Esophagus (tissue), 2 donors: ENCODE results near the gene MRPS22. TPM values are rescaled to one million over a fixed set of nuclear protein-coding genes. Genes with fewer than 3 reads are reported as not detected.

Experiments used
- H3K27ac ChIP-seq, 2 donors: one replicate each; pipeline ENCODE4 v1.5.1; 2013; ENCODE audit warnings: low read depth in 2 of 2, mild to moderate bottlenecking in 2 of 2, inconsistent platforms in 1 of 2, low read length in 1 of 2, moderate library complexity in 1 of 2
- H3K27me3 ChIP-seq, 2 donors: one replicate each; pipeline ENCODE4 v1.6.1; 2013; ENCODE audit warnings: low read length in 2 of 2, control low read depth in 1 of 2, mild to moderate bottlenecking in 1 of 2; ENCODE audit not compliant: insufficient read depth in 2 of 2, control insufficient read depth in 1 of 2
- H3K36me3 ChIP-seq, 2 donors: one replicate each; pipeline ENCODE4 v1.6.1; 2013; ENCODE audit warnings: low read length in 1 of 2; ENCODE audit not compliant: control insufficient read depth in 2 of 2, insufficient read depth in 2 of 2
- H3K4me1 ChIP-seq, 2 donors: one replicate each; pipeline ENCODE4 v1.6.1; 2013; ENCODE audit warnings: low read length in 1 of 2; ENCODE audit not compliant: control insufficient read depth in 2 of 2, insufficient read depth in 2 of 2
- H3K4me3 ChIP-seq, 2 donors: one replicate each; pipeline ENCODE4 v1.5.1; 2013; ENCODE audit warnings: low read length in 2 of 2, mild to moderate bottlenecking in 2 of 2, low read depth in 1 of 2, moderate library complexity in 1 of 2
- H3K9me3 ChIP-seq, 2 donors: one replicate each; pipeline ENCODE4 v1.6.1; 2013; ENCODE audit warnings: mild to moderate bottlenecking in 2 of 2, low read depth in 1 of 2, low read length in 1 of 2, moderate library complexity in 1 of 2; ENCODE audit not compliant: control insufficient read depth in 2 of 2, insufficient read depth in 1 of 2
- WGBS, 2 donors: extraction: QIAGEN DNeasy Blood & Tissue Kit; methylation state at CpG; one replicate each; pipeline ENCODE4 v1.1.7; 2013; 5-methylcytosine and 5-hydroxymethylcytosine counted together
- polyA plus RNA-seq, 2 donors: library from polyadenylated mRNA; stranded (reverse); fragments of 200-250 nt; gene quantifications; one replicate each; pipeline ENCODE4 v1.2.3, GENCODE V29; 2013
- donor health status: healthy with polysubstance abuse.
- donor health status: Bipolar disorder and iron deficiency.

Gene MRPS22
- polyA plus RNA-seq, 2 donors: 39.0 to 57.5 TPM

DNA sequence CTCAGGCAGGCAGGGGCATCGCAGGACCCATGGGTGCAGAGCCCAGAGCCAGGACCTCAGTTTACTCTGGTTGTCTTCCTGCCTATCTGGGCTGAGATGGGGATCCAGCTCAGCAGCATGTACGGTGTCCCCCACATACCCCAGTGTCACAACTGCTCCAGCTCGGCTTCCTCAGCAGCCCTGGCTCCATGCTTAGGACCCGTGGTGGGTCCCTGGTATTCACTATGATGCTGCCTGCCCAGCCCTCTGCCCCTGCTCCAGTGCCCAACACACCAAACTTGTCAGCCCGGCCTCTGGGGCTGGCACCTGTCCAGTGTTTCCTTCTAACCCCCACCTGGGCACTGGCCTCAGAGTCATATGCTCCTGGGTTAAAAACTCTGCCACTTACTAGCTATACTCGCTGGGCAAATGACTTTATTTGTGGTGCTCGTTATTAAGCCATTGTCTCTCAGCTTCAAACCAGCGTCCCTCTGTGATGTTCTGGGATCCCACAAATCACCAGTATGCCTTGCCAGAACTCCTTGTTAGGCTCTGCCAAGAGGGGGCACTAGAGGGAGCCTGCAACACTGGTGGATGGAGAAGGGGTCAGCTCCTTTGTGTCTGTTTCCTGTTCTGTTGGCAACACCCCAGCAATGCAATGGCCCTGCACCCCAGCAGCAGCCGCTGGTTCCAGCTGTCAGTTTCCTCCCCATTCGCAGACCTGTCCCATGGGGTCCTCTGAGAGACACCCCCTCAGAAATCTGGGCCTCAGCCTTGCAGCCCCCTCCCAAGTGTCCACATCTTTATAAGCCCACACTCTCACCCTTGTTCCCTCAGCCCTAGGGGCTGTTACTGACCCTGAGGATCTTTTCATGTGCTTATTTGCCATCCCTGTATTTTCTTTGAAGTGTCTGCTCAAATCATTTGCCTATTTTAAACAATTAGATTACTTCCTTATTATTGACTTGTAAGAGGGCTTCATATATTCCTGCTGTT lies 24.1 kb upstream of the MRPS22 start:
- no peak overlapping the region for H3K27ac ChIP-seq
- WGBS, 2 donors: 70 to 74% methylated on average over 10 of the region's 10 CpGs
- H3K9me3 ChIP-seq: no peaks in the 10 kb centered on the region
- no peaks in the 10 kb centered on the region for H3K36me3 ChIP-seq
- H3K27me3 ChIP-seq: peaks cover 0 to 2% of the 10 kb centered on the region in 2 donors
- no peak overlapping the region for H3K4me3 ChIP-seq
- H3K4me1 ChIP-seq: no peaks in the 10 kb centered on the region

GRCh38 chr3:139320551-139321309 lies 23.1 kb upstream of the MRPS22 start:
- Histone ChIP-seq H3K4me3 (no peak overlapping the region), H3K4me1 (no peaks in the 10 kb centered on the region), H3K27me3 (peaks cover 0 to 2% of the 10 kb centered on the region in 2 donors), H3K9me3 (no peaks in the 10 kb centered on the region), H3K27ac (no peak overlapping the region), H3K36me3 (no peaks in the 10 kb centered on the region)
- WGBS, 2 donors: 80 to 82% methylated on average over 8 of the region's 8 CpGs

- H3K9me3 ChIP-seq: no peaks in the 10 kb centered on the region
- H3K27me3 ChIP-seq: peaks cover 0 to 2% of the 10 kb centered on the region in 2 donors
- 74 to 75% methylated on average over 5 of the region's 5 CpGs for WGBS, 2 donors
- H3K36me3 ChIP-seq: no peaks in the 10 kb centered on the region
- no peak overlapping the region for H3K4me3 ChIP-seq
- no peak overlapping the region for H3K27ac ChIP-seq
- no peaks in the 10 kb centered on the region for H3K4me1 ChIP-seq
These were observed 21.5 kb upstream of the MRPS22 start for GRCh38 chr3:139322346-139322745.

GRCh38 chr3:139323146-139323545 lies 20.7 kb upstream of the MRPS22 start:
- no peaks in the 10 kb centered on the region for H3K36me3 ChIP-seq
- no peak overlapping the region for H3K27ac ChIP-seq
- peaks cover under 1 to 2% of the 10 kb centered on the region in 2 donors for H3K27me3 ChIP-seq
- WGBS, 2 donors: 75 to 93% methylated on average over 7 of the region's 7 CpGs
- H3K9me3 ChIP-seq: no peaks in the 10 kb centered on the region
- no peaks in the 10 kb centered on the region for H3K4me1 ChIP-seq
- H3K4me3 ChIP-seq: no peak overlapping the region

GRCh38 chr3:139324456-139324855 lies 19.4 kb upstream of the MRPS22 start:
- no peak overlapping the region for H3K27ac ChIP-seq
- no peaks in the 10 kb centered on the region for H3K36me3 ChIP-seq
- WGBS, 2 donors: 67 to 70% methylated on average over 5 of the region's 5 CpGs
- H3K9me3 ChIP-seq: no peaks in the 10 kb centered on the region
- H3K27me3 ChIP-seq: peaks cover 2 to 3% of the 10 kb centered on the region in 2 donors
- H3K4me3 ChIP-seq: no peak overlapping the region
- peaks cover under 1 to 5% of the 10 kb centered on the region in 2 donors for H3K4me1 ChIP-seq

DNA sequence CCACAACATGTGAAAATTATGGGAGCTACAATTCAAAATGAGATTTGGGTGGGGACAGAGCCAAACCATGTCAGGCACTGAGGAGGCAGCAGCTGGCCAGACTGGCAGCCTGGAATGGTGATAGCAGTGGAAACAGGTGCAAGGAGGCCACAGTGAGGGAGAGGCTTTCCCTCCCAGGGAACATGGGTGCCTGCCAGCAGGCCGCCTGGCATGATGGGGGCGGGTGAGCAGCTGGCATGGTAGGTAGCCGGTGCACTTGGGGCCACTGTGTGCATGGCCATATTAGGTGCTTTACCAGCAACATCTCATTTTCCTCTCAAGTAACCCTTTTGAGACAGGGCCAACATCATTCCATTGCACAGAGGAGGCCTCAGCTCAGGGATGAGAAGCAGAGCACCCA lies 18.3 kb upstream of the MRPS22 start:
- 81 to 85% methylated on average over 3 of the region's 3 CpGs for WGBS, 2 donors
- peaks cover 2 to 6% of the 10 kb centered on the region in 2 donors for H3K4me1 ChIP-seq

GRCh38 chr3:139326131-139326530 lies 17.7 kb upstream of the MRPS22 start:
- Histone ChIP-seq H3K27me3 (peaks cover 2 to 3% of the 10 kb centered on the region in 2 donors), H3K4me1 (peaks cover 2 to 6% of the 10 kb centered on the region in 2 donors), H3K9me3 (no peaks in the 10 kb centered on the region), H3K4me3 (no peak overlapping the region), H3K36me3 (no peaks in the 10 kb centered on the region), H3K27ac (no peak overlapping the region)
- 89 to 90% methylated on average over 5 of the region's 5 CpGs for WGBS, 2 donors

More for the DNA sequence above, 18.3 kb upstream of the MRPS22 start:
- no peaks in the 10 kb centered on the region for H3K9me3 ChIP-seq
- no peak overlapping the region for H3K27ac ChIP-seq
- H3K36me3 ChIP-seq: no peaks in the 10 kb centered on the region
- no peak overlapping the region for H3K4me3 ChIP-seq
- peaks cover 2 to 3% of the 10 kb centered on the region in 2 donors for H3K27me3 ChIP-seq

GRCh38 chr3:139326707-139327106 lies 17.1 kb upstream of the MRPS22 start:
- Histone ChIP-seq H3K4me1 (peaks cover 2 to 6% of the 10 kb centered on the region in 2 donors), H3K4me3 (no peak overlapping the region), H3K9me3 (no peaks in the 10 kb centered on the region), H3K36me3 (no peaks in the 10 kb centered on the region), H3K27me3 (peaks cover 2 to 3% of the 10 kb centered on the region in 2 donors), H3K27ac (no peak overlapping the region)
- 77 to 83% methylated on average over 4 of the region's 4 CpGs for WGBS, 2 donors

GRCh38 chr3:139327231-139327630 lies 16.6 kb upstream of the MRPS22 start:
- 86 to 92% methylated on average over 5 of the region's 5 CpGs for WGBS, 2 donors

More at GRCh38 chr3:139327231-139327630, 16.6 kb upstream of the MRPS22 start:
- Histone ChIP-seq H3K27me3 (peaks cover 2 to 3% of the 10 kb centered on the region in 2 donors), H3K9me3 (no peaks in the 10 kb centered on the region), H3K4me3 (no peak overlapping the region), H3K36me3 (no peaks in the 10 kb centered on the region), H3K4me1 (peaks cover 2 to 6% of the 10 kb centered on the region in 2 donors), H3K27ac (no peak overlapping the region)
